CD4-positive, alpha-beta T cell treated with Interleukin-6 for 4 hours (primary cell): Measurements from ENCODE around the gene NLRP13.

ENCODE experiments used
- DNase-seq: peaks from one replicate; pipeline ENCODE4 v3.0.0-alpha.2; 2020; ENCODE audit warnings: mixed read lengths

The NLRP13 gene

DNA sequence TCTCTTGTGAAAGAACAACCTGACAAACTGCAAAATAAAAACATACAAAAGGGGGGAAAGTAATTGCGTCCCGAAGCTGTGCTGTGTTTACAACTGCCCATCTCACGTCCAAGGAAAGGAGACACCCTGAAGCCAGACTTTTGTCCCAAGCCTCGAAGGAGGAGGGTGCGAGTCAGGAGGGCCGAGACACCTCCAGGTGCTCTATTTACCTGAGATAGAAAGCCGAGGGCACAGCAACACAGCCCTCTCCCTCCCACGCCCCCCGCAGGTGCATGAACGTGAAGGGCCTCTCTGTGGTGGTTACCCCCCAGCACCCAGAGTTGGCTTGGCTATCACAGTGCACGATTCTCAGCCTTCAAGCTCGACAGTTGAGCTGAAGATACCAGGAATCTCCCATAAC is 33.2 kb downstream of the NLRP13 start:
- no peak for DNase-seq

DNA sequence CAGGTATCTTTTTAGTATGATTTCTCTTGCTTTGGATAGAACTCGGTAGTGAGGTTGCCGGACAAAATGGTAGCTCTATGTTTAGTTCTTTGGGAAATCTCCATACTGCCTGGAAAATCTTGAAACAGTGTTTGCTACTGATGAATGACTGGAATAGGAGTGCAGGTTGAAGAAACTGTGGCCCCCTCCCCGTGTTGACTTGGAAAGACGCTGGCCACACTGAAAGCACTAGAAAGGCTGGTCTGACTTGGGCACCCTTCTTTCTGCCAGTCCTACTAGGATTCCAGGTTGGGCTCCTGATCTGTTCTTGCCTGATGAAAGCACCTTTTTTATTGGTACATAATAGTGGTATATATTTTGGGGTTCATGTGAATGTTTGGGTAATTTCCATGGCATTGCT is 49.5 kb downstream of the NLRP13 start:
- DNase-seq = no peak

GRCh38 chr19:55877211-55877610 is 54.9 kb downstream of the NLRP13 start:
- DNase-seq = no peak

GRCh38 chr19:55870736-55871135 is 61.4 kb downstream of the NLRP13 start:
- DNase-seq = no peak

DNA sequence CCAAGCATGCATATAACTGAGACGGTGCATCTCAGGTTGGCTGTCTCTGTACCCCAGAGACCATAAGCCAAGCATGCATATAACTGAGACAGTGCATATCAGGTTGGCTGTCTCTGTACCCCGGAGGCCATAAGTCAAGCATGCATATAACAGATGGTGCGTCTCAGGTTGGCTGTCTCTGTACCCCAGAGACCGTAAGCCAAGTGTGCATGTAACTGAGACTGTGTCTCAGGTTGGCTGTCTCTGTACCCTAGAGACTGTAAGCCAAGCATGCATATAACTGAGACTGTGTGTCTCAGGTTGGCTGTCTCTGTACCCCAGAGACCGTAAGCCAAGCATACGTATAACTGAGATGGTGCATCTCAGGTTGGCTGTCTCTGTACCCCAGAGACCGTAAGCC is 65.0 kb downstream of the NLRP13 start:
- no peak for DNase-seq

DNA sequence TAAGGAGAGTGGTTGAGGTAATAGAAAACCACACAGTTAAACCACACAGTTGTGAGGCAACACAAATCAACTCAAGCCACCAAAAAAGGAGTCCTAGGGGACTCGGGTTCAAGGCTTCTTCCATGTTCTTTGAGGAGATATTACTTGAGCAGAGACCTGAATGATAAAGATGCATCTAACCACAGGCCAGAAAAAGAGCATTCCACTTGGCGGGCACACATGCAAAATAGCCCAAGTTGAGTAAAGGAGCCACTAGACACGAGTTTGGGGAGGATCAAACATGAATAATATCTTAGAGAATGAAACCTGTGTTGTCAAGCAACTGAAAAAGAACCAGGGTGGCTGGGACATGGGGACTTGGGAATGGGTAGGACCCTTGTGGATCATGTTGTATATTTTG is 65.6 kb downstream of the NLRP13 start:
- no peak for DNase-seq

DNA sequence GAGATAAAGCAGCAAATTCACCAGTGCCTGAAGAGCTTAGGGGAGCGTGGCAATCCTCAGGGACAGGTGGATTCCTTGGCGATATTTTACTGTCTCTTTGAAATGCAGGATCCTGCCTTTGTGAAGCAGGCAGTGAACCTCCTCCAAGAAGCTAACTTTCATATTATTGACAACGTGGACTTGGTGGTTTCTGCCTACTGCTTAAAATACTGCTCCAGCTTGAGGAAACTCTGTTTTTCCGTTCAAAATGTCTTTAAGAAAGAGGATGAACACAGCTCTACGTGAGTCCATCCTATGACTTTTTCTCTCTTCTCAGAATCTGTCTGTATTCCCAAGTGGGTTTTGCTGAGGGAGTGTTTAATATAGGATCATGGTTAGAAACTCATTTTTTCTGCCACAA is 73.2 kb downstream of the NLRP13 start:
- no peak for DNase-seq

DNA sequence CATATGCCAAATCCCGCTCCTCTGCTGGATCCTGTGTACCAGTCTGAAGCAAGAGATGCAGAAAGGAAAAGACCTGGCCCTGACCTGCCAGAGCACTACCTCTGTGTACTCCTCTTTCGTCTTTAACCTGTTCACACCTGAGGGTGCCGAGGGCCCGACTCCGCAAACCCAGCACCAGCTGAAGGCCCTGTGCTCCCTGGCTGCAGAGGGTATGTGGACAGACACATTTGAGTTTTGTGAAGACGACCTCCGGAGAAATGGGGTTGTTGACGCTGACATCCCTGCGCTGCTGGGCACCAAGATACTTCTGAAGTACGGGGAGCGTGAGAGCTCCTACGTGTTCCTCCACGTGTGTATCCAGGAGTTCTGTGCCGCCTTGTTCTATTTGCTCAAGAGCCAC is 73.7 kb downstream of the NLRP13 start:
- no peak for DNase-seq

DNA sequence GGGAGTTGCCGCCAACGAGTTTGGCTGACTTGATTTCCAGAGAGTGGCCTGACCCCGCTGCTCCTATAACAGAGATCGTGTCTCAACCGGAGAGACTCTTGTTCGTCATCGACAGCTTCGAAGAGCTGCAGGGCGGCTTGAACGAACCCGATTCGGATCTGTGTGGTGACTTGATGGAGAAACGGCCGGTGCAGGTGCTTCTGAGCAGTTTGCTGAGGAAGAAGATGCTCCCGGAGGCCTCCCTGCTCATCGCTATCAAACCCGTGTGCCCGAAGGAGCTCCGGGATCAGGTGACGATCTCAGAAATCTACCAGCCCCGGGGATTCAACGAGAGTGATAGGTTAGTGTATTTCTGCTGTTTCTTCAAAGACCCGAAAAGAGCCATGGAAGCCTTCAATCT is 74.2 kb downstream of the NLRP13 start:
- no peak for DNase-seq

DNA sequence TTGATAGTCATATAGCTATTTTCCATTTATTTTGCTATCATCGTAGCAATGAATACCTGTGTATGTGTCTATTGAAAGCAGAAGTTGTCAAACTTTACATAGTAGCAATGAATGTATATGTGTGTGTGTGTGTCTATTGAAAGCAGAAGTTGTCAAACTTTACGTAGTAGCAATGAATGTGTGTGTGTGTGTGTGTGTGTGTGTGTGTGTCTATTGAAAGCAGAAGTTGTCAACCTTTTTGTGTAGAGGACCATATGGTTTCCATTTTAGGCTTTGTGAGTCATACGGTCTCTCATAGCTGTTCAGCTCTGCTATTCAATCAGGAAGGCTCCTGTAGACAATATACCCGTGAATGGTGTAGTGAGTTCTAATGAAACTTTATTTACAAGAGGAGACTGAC is 75.0 kb downstream of the NLRP13 start:
- DNase-seq = no peak

DNA sequence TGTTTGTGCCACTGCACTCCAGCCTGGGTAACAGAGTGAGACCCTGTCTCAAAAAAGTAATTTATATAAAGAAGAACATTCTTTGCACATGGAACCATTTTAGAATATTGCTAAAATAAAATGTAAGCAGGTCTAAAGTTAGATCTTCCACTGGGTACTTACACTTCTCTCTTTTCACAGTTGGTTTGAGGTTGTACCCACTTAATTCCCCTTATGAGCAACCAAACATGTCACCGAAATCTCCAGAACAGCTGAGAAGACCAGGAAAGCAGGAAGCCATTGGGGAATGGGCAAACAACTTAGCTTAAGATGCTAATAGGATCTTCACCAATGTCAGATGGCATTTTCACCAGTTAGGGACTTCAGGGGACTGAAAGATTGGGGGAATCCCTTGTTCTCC is 77.0 kb downstream of the NLRP13 start:
- no peak for DNase-seq
